EL (cell line): ENCODE results near the gene KCNJ5.

Experiments
- DNase-seq: peaks from one replicate; pipeline ENCODE4 v3.0.0-alpha.2; 2016

Gene KCNJ5

DNA sequence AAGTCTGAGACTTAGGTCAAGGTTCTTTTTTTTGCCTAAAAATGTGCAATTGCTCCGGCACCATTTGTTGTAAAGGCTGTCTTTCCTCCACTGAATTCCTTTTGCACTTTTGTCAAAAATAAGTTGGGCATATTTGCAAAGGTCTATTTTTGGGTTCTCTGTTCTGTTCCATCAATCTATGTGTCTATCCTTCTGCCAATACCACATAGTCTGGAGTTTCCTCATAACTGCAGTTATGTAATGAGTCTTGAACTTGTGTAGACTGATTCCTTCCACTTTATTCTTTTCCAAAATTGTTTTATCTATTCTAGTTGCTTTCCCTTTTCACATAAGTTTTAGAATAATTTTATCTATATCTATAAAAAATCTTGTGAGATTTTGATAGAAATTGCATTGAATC is 6.7 kb downstream of the KCNJ5 start:
- DNase-seq, result no peak

DNA sequence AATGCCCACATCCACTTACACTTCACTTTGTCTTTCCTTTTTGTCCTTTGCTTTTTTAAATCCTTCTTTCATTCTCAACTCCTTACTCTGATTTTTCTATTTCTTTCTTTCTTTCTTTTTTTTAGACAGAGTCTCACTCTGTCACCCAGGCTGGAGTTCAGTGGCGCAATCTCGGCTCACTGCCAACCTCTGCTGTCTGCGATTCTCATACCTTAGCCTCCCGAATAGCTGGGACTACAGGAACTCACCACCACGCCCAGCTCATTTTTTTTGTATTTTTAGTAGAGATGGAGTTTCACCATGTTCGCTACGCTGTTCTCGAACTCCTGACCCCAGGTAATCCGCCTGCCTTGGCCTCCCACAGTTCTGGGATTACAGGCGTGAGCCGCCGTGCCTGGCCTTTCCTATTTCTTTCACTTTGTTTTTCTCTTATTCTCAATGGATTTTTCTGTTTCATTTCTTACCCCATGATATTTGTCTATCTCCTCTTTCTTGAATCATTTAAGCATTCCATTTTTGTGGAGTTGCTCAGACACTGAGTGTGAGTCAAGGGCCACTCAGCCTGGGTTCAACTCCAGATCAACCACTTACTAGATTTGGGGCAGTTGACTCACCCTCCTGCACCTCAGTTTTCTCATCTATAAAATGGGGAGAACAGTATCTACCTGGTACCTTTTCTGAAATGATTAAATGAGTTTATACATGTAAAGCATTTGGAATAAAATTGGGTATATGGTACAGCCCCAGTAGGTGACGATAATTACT is 7.6 kb downstream of the KCNJ5 start:
- DNase-seq, result peak; percentile 10

- DNase-seq, result no peak
Measured at GRCh38 chr11:128900468-128900867, 9.3 kb downstream of the KCNJ5 start.

DNA sequence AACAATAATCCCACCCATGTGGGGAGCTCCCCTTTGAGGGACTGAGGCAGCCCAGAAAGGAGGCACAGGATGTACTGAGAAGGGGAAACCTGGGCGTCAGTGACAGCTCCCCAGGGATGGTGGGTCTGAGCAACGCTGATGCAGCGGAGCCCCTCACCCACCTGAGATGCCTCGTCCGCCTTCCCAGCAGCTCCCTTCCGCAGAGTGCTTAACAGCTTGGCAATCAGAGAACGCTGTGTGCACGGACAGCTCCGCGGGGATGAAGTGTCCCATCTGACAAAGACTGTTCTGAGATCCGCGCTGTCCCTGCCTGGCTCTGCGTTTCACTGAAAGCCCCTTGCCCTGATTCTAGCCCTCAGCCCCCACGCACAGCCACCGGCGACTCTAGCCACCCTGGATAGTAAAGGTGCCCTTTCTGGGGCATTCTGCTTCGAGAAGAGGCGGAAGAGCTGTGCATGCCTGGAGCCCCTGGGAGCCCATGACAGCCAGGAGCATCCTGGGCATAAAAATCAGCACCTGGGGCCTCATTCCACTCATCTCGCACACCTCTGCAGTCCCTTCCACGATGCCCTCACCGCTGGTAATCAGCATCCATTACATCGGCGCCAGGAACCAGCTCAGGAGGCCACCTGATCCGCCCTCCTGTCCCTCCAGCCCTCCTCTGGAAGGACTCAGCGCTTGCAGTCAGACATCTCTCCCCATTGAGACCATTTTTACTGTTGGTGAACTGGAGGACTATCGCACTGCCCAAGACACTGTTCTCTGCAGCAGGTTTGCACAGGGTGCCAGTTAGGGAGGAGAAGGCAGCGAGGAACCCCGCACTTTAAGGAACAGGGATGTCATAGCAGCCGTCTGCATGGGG is 10.7 kb downstream of the KCNJ5 start:
- no peak for DNase-seq

DNA sequence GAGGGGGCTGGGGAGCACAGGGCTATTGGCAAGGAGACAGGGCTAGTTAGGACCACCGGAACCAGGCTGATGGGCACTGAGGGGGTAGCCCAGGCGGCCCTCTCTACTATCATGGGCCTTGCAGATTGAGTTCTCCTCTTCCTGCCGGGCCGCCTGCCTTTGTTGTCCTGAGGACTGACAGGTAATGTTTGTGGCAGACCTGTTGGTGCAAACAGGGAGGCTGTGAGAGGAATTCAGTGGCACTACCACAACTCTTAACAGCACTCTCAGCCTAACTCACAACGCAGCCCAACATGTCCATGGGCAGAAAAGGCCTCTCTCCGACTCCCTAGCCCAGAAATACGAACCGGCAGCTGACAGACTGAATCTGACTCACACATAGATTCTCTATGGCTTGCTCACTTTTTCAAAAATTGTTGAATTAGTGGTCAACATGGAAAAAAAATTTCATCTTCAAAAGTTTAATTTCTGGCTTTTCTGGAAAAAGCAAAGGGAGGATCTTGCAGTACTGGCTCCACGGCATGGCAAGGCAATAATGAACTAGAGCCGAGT is 11.4 kb downstream of the KCNJ5 start:
- peak; percentile 54 for DNase-seq

DNA sequence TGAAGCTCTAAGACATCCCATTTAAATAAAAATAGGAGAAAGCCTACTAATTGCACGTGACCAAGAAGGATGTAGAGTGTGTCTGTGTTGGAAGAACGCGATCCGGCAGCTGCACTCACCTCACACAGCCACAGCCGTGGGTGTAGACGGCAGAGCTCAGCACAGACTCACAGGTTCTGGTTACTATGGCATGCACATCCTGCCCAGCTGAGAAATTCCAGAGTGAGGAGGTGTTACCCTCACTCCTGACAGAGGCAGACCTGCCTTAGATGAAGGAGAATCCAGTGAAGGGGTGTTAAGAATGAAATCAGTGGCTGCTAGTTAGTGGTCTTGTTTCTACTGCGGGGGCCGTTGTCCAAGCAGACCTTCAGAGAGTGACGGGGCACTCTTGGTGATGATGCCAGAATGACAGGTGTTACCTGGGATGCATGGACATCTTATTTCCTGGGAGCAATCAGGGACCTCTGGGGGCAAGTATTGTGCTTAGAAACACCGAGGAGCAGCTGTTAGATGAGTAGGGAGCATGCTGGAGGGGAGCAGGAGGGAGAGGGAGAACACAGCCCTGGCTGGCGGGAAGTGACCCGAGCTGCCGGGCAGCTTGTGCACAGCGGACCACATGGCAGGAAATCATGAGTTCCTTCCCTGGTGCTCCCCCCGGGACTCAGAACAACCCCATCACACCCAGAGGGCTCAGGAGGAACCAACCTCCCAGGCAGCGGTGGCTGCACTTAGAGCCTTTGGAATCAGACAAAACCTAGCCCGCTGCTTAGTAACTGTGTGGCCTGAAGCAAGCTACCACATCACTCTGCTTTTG is 12.3 kb downstream of the KCNJ5 start:
- DNase-seq, result peak; percentile 44

DNA sequence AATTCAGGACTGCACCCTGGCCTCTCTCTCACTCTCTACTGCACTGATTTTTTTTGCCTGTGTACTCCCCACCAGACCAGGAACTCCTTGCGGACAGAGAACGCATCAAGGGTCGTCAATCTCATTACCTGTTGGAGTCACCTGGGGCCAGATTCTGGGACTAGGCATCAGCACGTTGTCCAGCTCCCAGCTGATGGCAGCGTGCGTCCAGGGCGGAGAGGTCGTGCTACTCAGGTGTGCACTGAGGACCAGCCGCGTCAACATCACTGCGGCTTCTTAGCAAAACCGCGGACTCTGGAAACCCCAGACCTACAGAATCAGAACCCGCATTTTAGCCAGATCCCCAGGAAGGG is 13.1 kb downstream of the KCNJ5 start:
- no peak for DNase-seq

GRCh38 chr11:128904656-128905344 is 13.6 kb downstream of the KCNJ5 start:
- DNase-seq, result peak; percentile 19

DNA sequence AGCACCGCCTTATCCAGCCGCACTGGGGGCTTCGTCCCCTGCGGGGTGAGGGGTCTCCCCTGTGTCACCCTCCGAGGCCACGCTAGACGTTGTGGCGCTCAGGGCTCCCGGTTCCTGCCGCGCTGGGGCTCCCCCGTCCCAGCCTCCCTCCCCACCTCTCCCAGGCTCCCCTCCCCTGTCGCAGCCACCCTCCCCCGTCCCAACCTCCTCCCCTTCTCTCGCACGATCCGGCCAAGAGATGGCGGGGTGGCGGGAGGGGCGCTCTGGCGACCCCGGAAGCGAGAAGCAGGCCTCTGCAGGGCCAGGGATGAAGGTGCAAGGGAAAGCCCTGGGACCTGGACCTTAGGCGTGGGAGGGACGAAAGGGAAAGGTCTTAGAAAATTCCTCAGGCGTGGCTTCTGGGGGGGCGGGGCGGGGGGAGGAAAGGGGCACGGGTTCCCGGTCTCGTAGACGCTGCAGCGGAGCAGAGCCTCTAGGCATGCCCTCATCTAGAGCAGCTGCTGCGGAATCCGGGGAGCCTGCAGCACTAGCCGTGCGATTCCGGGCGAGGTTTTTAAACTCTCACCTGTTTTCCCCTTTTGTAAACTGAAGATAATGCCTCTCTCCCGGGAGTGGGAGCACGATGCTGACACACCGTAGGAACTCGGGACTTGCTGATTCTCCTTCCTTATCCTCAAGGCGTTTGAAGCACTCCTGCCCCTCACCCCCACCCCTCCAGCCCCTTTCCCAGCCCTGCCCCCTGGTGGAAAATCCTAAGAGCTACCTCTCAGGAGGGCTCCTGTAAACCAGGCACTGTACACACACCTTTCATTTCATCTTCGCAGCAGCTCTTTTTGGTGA is 14.4 kb downstream of the KCNJ5 start:
- peak; percentile 57 for DNase-seq

DNA sequence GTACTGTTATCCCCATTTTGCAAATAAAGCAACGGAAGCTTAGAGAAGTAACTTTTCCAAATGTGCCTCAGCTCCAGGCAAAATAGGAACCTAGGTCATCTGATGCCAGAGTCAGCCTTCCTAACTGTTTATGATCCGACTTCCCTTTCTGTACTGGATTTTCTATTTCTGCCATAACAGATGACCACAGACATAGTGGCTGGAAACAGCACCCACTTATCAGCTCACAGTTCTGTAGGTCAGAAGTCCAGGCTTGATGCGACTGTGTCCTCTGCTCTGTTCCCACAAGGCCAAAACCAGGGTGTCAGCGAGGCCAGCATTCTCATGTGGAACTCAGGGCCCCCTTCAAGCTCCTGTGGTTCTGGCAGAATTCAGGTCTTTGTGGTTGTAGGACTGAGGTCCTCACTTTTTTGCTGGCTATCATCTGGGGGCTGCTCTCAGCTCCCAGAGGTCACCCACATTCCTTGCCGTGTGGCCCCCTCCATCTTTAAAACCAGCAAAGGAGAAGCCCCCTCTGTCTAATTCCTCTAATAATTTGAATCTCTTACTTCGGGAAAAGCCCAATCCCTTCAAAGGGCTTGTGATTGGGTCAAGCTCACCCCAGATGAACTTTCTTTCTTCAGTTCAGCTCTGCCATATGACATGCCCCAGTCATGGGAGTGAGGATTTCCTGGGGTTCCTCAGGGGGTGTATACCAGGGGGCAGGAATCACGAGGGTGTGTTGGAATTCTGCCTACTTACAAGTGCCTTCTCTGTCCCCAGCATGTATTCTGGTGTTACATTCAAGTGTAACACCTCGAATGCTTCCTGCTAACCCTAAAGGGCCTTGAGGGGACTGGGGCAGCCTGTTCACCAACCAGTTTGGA is 15.3 kb downstream of the KCNJ5 start:
- DNase-seq, result no peak

DNA sequence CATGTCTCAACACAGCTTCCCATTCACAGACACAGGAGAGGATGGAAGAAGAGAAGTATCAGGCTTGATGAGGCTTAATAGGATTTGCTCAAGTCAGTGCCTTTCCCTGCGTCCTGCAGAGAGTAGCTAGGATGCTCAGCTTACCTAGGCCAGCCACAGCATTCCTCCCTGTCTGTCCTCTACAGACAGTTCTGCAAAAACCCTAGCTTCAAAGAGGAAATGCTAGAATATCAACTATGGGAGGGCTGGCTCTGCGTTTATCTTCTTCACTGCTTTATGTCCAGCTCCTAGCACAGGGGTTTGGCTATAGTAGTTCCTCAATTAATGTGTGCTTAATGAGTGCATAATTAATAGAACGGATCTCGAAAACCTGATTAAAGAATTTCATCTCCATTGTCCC is 16.4 kb downstream of the KCNJ5 start:
- no peak for DNase-seq

- DNase-seq, result peak; percentile 85
Measured at GRCh38 chr11:128908391-128909246, 17.5 kb downstream of the KCNJ5 start.

- DNase-seq, result no peak
Measured at GRCh38 chr11:128909438-128910125, 18.4 kb downstream of the KCNJ5 start.

GRCh38 chr11:128910576-128910975 is 19.4 kb downstream of the KCNJ5 start:
- DNase-seq, result no peak

GRCh38 chr11:128911239-128911638 is 20.1 kb downstream of the KCNJ5 start:
- DNase-seq, result no peak

GRCh38 chr11:128911701-128912100 is 20.5 kb downstream of the KCNJ5 start:
- no peak for DNase-seq

- DNase-seq, result no peak
Measured at GRCh38 chr11:128913806-128914205, 22.6 kb downstream of the KCNJ5 start.

DNA sequence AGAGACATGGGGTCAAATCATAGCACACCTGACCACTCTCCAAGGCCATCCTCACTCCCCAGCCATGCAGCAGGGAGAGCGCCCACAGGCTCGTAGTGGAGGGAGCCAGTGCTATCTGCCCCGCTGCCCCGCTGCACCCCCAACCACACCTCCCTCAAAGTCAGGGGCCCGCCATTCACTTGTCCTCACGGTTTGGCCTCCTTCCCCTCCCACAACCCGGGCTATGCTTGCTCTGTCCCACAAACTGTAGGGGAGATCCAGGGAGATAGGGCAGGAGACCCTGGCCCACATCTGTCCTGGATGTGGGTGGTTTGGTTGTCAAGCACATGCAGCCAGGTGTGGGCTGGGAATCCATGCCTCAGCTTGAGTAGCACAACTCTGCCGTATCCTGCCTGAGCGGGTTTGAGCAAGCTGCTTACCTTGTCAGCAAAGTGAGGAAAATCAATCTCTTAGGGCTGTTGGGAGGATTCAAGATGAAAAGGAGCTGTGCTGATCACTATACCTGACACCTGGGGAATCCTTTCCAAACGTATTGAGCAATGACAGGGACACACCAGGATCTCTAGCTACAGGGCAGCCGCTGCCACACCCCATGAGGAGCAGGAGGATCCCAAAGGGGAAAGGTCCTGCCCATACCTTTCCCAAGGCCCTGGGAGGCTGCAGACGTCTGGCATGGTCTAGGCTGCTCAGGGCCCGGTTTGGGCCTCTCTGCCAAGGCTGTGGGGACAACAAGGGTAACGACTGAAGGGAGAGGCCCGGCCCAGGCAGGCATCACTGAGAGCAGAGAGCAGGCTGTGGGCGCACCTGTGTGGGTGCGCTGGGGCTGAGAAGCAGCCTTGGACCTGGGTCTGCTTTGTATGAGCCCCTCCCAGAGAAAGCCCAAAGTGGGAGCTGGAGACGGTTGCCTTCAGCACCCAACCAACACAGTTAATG is 23.3 kb downstream of the KCNJ5 start:
- DNase-seq, result no peak
